Measurements from ENCODE around the gene LRRC8C. TPM values are rescaled to one million over a fixed set of nuclear protein-coding genes. Genes with fewer than 3 reads are reported as not detected.

The LRRC8C gene
- total RNA-seq, 1 experiment from 2014 or later, result 1.2 TPM

DNA sequence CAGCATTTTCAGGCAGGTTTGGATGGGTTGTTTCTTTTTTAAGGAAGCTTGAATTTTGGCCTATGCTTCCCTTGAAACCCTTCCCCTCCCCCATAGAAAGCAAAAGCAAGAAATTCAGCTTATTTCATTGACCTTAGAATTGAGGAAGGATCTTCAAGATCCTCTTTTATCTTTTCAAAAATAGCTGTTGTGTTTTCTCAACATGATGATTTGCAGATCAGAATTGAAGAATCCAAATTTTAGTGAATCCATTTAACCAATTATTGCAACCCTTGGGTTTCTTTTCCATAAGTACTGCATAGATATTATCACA is 73.7 kb downstream of the LRRC8C start:
- no peaks in the 10 kb centered on the region for H3K36me3 ChIP-seq (replicated peaks; ENCODE audit: control insufficient read depth, insufficient read depth, low read length)
- DNase-seq, result no peak
- H3K4me3 ChIP-seq (ENCODE audit: insufficient read depth, low read depth, low read length), result no peak overlapping the region
- no peaks in the 10 kb centered on the region for H3K27me3 ChIP-seq (ENCODE audit: control insufficient read depth, insufficient read depth, low read length)

DNA sequence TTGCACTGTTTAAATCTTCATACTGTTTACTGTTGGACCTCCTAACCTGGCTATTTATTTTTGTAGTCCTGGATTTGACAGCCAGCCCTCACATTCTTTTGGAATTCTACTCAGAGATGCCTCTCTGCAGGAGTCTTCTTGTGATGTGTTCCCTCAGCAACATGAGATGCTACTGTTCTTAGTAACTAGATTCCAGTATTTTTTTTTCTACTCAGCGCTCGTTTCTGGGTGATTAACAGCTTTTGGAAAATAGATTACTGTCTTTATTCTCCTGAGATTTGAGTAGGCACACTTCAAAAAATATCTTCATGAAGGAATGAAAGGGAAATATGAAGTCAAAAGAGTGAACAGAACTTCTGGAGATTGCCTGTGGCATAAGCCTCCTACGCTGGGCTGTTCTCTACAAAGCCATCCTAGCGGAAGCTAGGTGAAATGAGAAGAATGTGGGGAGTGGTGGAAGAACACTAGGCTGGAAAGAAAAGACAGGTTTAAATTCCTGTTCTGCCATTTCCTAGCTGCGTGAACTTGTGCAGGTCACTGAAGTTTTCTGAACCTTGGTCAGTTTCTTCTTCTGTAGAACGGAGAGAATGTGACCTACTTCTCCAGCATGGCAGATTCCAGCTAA is 75.9 kb downstream of the LRRC8C start:
- H3K4me3 ChIP-seq (ENCODE audit: insufficient read depth, low read depth, low read length), result no peak overlapping the region
- no peaks in the 10 kb centered on the region for H3K36me3 ChIP-seq (replicated peaks; ENCODE audit: control insufficient read depth, insufficient read depth, low read length)
- no peaks in the 10 kb centered on the region for H3K27me3 ChIP-seq (ENCODE audit: control insufficient read depth, insufficient read depth, low read length)
- DNase-seq, result peak; percentile 32

GRCh38 chr1:89710498-89711139 is 77.7 kb downstream of the LRRC8C start:
- Histone ChIP-seq H3K36me3 (replicated peaks; ENCODE audit: control insufficient read depth, insufficient read depth, low read length) (no peaks in the 10 kb centered on the region), H3K27me3 (ENCODE audit: control insufficient read depth, insufficient read depth, low read length) (no peaks in the 10 kb centered on the region), H3K4me3 (ENCODE audit: insufficient read depth, low read depth, low read length) (no peak overlapping the region)
- no peak for DNase-seq

DNA sequence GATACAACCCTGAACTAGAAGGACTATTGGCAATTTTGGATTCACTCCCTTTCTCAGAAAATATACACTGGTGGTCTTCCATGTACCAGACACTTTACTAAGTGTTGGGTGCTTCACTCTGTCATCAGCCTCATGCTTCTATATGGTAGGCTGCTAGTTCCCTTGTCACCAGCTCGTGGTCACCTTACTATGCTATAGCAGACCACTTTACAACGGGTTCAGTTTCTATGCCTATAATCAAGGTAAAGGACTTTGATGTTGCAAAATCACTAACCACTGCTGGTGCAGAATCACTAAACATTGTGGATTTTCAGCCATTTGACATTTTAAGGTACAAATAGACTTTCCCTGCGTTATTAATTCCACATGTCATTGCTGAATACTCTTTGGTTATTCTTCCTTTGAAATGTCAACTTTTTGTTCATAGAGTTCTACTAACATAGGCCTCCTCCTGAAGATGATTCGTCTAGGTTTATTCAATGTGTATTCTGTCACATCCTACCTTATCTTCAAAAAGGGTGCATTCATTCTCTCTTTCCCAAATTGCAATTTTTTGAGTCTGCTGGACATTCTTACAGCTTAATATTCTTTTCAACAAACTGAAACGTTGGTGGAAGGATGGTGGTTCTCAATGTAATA is 78.3 kb downstream of the LRRC8C start:
- no peak for DNase-seq
- Histone ChIP-seq H3K27me3 (ENCODE audit: control insufficient read depth, insufficient read depth, low read length) (no peaks in the 10 kb centered on the region), H3K4me3 (ENCODE audit: insufficient read depth, low read depth, low read length) (no peak overlapping the region), H3K36me3 (replicated peaks; ENCODE audit: control insufficient read depth, insufficient read depth, low read length) (no peaks in the 10 kb centered on the region)

DNA sequence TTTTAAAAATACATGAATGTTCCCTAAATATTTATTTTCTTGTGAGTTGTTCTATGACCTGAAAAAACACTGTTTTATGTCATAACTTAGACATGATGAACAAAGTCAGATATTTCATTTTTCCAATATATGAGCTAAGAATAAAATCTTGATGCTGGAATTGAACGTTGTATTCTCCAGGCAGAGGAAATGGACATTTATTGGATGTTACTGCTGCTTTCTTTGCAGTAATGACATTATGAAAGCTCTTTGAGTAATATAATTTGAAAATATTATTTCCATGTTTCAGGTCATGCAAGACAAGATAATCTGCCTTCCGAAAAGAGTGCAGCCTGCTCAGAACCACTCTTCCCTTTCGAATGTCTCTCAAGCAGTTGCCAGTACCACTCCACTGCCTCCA is 79.5 kb downstream of the LRRC8C start:
- H3K4me3 ChIP-seq (ENCODE audit: insufficient read depth, low read depth, low read length), result no peak overlapping the region
- H3K36me3 ChIP-seq (replicated peaks; ENCODE audit: control insufficient read depth, insufficient read depth, low read length), result no peaks in the 10 kb centered on the region
- no peak for DNase-seq
- no peaks in the 10 kb centered on the region for H3K27me3 ChIP-seq (ENCODE audit: control insufficient read depth, insufficient read depth, low read length)

DNA sequence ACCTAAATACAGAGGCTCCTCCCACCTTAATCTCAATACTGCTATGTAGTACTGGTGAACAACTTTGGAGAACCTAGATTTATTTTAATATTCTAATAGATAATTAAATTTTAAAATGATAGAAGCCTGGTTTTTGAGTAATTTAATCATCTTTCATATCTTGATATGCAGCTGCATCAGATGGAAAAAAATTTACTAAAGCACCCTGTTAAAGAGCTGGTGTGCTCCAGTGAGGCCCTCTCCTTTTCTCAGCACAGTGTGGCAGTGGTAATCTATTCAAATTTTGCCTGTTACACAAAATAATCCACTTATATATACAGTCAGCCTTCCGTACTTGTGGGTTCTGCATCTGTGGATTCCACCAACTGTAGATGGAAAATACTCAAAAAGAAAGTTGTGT is 82.8 kb downstream of the LRRC8C start:
- DNase-seq, result no peak
- Histone ChIP-seq H3K27me3 (ENCODE audit: control insufficient read depth, insufficient read depth, low read length) (no peaks in the 10 kb centered on the region), H3K36me3 (replicated peaks; ENCODE audit: control insufficient read depth, insufficient read depth, low read length) (no peaks in the 10 kb centered on the region), H3K4me3 (ENCODE audit: insufficient read depth, low read depth, low read length) (no peak overlapping the region)

- no peaks in the 10 kb centered on the region for H3K27me3 ChIP-seq (ENCODE audit: control insufficient read depth, insufficient read depth, low read length)
- no peak overlapping the region for H3K4me3 ChIP-seq (ENCODE audit: insufficient read depth, low read depth, low read length)
- no peaks in the 10 kb centered on the region for H3K36me3 ChIP-seq (replicated peaks; ENCODE audit: control insufficient read depth, insufficient read depth, low read length)
- DNase-seq, result no peak
Measured at GRCh38 chr1:89719502-89720306, 86.8 kb downstream of the LRRC8C start.

GRCh38 chr1:89720839-89721238 is 87.9 kb downstream of the LRRC8C start:
- Histone ChIP-seq H3K27me3 (ENCODE audit: control insufficient read depth, insufficient read depth, low read length) (no peaks in the 10 kb centered on the region), H3K4me3 (ENCODE audit: insufficient read depth, low read depth, low read length) (no peak overlapping the region), H3K36me3 (replicated peaks; ENCODE audit: control insufficient read depth, insufficient read depth, low read length) (no peaks in the 10 kb centered on the region)
- no peak for DNase-seq

- Histone ChIP-seq H3K27me3 (ENCODE audit: control insufficient read depth, insufficient read depth, low read length) (no peaks in the 10 kb centered on the region), H3K36me3 (replicated peaks; ENCODE audit: control insufficient read depth, insufficient read depth, low read length) (no peaks in the 10 kb centered on the region), H3K4me3 (ENCODE audit: insufficient read depth, low read depth, low read length) (no peak overlapping the region)
- no peak for DNase-seq
Measured at GRCh38 chr1:89721351-89721750, 88.4 kb downstream of the LRRC8C start.

- H3K36me3 ChIP-seq (replicated peaks; ENCODE audit: control insufficient read depth, insufficient read depth, low read length), result no peaks in the 10 kb centered on the region
- no peak overlapping the region for H3K4me3 ChIP-seq (ENCODE audit: insufficient read depth, low read depth, low read length)
- H3K27me3 ChIP-seq (ENCODE audit: control insufficient read depth, insufficient read depth, low read length), result no peaks in the 10 kb centered on the region
- DNase-seq, result no peak
Measured at GRCh38 chr1:89723144-89723543, 90.2 kb downstream of the LRRC8C start.

DNA sequence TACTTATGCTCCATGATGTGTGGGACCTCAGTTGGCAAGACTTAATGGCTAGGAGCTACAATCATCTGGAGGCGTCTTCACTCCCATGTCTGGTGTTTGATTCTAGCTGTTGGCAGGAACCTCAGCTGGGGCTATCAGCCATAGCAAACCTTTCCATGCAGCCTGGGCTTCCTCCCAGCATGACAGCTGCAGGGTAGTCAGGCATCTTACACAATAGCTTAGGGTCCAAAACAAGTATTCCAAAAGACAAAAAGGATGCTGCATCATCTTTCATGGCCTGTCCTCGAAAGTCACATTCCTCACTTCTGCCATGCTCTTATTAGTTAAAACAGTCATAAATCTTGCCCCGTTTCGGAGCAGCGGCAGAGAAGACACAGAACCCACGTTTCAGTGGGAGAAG is 90.9 kb downstream of the LRRC8C start:
- no peaks in the 10 kb centered on the region for H3K36me3 ChIP-seq (replicated peaks; ENCODE audit: control insufficient read depth, insufficient read depth, low read length)
- H3K27me3 ChIP-seq (ENCODE audit: control insufficient read depth, insufficient read depth, low read length), result no peaks in the 10 kb centered on the region
- no peak overlapping the region for H3K4me3 ChIP-seq (ENCODE audit: insufficient read depth, low read depth, low read length)
- no peak for DNase-seq

- H3K4me3 ChIP-seq (ENCODE audit: insufficient read depth, low read depth, low read length), result no peak overlapping the region
- H3K27me3 ChIP-seq (ENCODE audit: control insufficient read depth, insufficient read depth, low read length), result no peaks in the 10 kb centered on the region
- no peak for DNase-seq
- no peaks in the 10 kb centered on the region for H3K36me3 ChIP-seq (replicated peaks; ENCODE audit: control insufficient read depth, insufficient read depth, low read length)
Measured at GRCh38 chr1:89724369-89725010, 91.6 kb downstream of the LRRC8C start.

GRCh38 chr1:89725011-89725370 is 92.1 kb downstream of the LRRC8C start:
- Histone ChIP-seq H3K27me3 (ENCODE audit: control insufficient read depth, insufficient read depth, low read length) (no peaks in the 10 kb centered on the region), H3K36me3 (replicated peaks; ENCODE audit: control insufficient read depth, insufficient read depth, low read length) (no peaks in the 10 kb centered on the region), H3K4me3 (ENCODE audit: insufficient read depth, low read depth, low read length) (no peak overlapping the region)
- no peak for DNase-seq

DNA sequence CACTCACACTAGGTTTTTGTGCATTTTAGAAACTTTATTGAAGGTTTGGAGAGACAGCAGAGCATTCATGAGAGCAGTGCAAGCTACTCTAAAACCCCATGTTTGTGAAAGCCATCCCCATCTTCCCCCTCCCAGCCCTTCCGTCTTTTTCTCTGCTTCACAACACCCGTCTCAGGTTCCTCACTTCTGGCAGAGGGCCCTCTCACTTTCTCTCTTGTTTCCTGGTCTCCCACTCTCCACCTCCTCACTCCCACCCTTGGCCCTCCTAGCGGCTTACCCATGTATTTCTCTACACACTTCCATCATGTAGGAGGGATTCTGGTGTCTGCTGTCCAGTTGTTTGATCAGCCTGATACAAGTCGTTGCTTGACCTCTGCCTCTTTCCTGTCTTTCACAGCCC is 92.7 kb downstream of the LRRC8C start:
- no peak overlapping the region for H3K4me3 ChIP-seq (ENCODE audit: insufficient read depth, low read depth, low read length)
- no peaks in the 10 kb centered on the region for H3K27me3 ChIP-seq (ENCODE audit: control insufficient read depth, insufficient read depth, low read length)
- no peak for DNase-seq
- no peaks in the 10 kb centered on the region for H3K36me3 ChIP-seq (replicated peaks; ENCODE audit: control insufficient read depth, insufficient read depth, low read length)
